ENCODE measurements around the gene DLGAP4.

Gene DLGAP4

DNA sequence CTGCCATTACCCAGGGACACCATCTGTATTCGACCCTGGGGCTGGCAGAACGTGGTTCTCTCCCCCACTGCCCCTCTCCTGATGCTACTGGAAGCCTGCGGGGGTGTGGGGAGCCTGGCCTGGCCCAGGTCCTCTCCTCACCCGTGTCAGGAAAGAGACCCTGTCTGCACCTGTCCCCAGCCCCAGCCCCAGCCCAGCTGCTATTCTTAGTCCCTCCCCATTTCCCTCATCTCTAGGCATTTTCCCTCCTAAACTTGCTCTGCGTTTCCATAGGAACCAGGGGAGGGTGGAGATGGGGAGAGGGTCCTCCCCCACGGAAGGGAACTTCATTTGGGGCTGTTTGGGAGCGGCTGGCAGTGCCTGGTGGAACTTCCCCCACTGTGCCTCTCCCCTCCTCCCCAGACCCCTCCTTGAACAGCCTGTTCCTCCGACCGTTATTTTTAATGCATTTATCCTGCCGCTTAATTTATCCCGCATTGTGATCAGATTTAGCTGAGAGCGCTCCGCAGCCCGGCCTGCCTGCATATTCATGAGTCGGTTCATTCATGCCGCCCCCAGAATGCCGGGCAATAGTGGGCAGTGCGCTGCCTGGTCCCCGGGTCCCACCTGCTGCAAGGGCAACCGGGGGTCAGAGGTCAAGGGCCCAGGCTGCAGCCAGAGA is 31.8 kb upstream of the DLGAP4 start:
- no peak for DNase-seq

DNA sequence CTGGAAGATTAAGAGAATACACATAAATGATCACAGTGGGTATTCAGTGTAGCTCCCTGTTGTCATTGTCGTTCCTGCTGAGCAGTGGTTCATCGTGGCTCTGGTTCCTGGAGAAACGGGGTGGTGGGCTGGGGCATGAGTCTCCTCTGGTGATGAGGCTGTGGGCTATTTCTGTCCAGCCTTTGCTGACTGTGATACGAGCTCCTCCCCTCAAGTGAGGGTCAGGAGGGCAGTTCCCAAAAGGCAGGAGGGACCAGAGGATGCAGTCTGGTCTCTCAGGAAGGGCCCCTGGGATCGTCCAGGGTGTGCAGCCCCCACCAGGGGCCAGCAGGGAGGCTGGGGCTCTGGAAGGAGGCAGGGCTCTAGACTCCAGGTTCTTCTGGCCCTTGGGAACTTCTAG is 31.1 kb upstream of the DLGAP4 start:
- DNase-seq: no peak

DNA sequence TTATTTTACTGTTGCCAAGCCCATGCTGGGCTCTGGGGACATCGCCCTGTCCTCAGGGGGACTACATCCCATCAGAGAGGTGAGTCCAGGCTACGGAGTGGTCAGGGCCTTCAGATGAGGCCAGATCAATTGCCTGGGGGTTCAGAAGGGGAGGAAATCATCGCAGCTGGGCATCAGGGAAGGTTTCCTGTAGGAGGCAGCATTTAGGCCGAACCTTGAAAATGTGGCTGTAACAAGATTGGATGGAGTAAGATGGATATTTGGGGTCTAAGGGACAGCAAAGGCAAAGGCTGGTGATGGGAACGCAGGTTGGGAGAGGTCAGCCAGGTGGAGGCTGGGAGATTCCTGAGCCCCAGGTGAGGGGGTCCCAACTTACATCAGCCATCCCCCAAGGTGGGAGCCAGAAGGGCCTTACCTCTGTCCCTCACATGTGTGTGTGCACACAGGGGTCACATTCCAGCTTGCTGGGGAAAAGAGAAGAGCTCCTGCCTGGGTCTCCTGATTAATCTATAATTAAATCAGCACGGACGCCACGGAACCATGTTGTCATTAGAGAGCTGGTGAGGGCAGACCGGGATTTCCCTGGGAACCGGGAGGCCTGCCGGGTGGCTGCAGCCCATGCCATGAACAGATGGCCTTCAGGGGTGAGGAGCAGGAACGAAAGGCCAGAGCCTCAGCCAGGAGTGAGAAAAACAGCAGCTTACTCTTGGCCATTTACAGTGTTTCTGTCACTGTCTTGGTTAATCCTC is 30.5 kb upstream of the DLGAP4 start:
- DNase-seq: no peak

DNA sequence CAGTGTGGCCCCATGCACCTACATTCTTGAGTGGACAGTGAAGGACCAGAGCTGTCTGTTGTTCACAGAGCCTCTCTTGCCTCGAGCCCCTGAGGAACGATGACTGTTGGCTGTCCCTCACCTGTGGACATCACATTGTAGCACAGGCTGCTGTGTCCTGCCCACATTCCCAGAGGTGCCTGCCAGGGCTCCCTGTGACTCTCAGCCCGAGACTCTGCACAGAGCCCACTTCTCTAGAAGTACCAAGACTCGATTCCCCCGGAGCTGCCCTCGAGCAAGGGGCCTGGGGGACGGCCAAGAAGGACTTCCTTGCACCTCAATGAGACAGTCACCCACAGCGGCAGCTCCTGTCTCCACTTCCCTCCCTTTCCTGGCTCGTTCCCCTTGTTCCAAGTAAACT is 28.6 kb upstream of the DLGAP4 start:
- DNase-seq: no peak

DNA sequence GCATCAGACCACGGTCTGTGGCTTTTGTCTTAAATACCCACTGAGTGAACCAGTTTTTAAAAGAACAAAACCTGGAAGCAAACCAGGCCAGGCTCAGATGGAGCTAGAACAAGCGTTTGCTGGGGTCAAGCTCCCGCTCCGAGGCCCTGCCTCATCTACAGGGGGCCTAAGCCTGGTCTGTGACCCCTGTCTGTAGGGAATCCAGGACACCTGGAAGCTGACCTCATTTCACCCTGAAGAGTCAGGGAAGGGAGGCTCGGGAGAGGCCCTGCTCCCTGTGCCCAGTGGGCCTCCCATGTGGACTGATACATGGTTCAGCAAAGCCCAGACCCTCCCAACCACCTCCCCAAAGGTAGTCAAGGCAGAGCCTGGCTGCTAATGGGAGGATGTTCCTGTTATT is 26.8 kb upstream of the DLGAP4 start:
- DNase-seq: no peak

DNA sequence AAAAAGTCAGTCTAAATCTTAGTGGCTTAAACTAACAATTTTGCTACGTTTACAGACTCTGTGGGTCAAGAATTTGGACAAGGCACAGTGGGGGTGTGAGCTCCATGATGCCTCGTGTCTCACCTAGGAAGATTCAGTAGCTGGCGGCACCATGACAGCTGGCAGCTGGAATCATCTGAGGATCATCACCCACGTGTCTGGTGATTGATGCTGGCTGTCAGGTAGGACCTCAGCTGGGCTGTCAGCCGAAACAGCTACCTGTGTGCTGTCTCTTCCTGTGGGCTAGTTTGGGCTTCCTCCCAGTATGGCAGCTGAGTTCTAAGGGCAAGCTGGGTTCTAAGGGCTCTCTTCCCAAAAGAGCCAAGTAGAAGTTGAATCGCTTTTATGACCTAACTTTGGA is 26.4 kb upstream of the DLGAP4 start:
- DNase-seq: no peak

DNA sequence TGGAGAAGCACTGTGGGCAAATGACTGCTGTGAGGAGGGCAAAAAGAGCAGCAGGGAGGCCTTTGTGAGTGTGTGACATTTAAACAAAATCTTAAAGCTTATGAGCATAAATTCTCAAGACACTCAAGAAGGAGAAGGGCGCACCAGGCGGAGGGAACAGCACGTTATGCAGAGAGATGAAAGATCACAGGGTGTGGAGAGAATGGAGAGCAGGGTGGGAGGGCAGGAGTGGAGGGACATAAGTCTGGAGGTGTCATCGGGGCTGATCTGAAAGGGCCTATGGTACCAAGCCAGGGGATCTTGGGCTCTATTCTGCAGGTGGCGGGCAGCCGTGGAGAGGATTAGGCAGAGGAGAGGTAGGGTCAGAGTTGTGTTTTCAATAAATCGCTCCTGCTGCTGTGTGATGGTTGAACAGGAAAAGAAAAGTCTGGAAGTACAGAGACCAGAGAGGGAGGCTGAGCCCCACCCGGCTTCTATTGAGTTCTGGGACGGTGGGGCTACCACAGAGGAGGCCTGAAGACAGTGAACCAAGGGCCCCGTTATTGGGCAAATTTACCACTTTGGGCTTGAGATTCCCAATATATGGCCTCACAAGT is 24.3 kb upstream of the DLGAP4 start:
- DNase-seq: no peak

DNA sequence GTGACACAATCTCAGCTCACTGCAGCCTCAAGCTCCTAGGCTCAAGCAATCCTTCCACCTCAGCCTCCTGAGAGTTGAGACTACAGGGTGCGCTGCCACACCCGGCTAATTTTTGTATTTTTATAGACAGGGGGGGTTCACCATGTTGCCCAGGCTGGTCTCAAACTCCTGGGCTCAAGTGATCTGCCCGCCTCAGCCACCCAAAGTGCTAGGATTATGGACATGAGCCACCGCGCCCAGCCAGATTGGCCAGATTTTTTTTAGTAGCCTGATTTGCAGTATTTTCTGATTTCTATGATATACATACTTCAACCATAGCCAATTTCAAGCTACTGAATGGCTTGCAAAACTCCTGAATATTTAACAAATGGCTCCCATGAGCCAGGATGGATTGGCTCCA is 21.4 kb upstream of the DLGAP4 start:
- no peak for DNase-seq

DNA sequence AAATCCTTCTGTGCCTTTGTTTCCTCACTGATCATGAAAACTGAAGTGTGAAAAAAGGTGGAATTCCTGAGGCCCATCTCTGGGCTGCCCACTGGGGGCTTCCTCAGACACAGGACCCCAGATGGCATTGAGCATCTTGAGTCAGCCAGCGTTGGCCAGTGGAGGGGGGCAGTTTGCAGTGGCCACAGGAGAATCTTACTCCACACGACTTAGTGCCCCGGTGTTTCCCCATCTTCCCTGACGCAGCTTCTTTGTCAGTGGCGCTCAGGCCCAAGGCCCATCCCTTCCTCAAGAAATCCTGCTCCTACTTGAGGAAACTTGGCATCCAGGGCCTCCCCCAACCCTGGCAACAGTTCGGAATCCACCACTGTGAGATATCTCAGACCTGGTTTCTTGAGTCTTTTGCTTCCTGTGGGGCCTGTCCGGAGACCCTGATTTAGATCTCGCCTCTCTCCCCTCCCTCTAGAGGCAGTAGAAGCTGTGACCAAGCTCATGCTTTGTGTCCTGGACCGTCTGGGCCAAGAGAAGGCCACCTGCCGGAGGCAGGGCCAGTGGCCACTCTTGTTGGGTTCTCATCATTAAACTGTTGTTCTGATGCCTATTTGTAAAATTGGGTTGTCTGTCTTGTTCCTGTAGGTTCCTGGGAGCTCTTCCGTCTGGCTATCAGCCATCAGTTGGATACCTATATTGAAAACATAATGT is 20.2 kb upstream of the DLGAP4 start:
- no peak for DNase-seq

DNA sequence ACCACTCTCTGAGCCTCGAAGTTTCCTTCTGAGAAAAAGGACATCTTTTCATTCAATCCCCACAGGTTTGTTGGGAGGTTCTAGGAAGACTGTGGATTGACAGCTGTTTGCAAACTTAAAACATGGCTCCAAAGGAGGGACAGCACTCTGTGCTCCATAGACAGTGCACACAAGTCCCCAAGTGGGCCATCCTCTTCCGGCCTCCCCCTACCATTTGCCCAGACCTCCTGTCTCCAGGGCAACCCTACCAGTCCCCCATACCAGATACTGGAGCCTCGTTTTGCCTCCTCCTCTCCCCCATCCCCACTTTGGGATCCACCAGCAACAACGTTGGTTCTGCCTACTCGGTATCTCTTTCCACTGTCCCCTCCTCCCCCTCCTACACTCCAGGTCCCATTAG is 8.5 kb upstream of the DLGAP4 start:
- no peak for DNase-seq

DNA sequence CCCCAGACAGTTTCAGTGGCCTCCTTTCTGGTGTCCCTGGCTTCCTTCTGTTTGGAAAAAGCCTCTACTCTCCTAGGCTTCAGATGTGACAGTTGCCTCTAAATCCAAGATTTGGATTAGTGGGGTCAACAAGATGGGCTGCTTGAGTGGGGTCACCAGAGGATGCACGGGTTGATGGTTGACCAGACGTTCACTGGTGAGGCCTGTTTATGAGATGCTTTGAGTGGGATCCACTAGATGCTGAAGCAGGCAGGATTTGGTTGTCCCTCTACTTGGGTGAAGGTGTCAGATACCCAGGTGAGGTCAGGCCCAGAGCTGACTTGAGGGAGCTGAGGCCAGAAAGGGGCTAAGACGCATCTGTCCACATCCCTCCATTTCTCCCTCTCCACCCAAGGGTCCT is 8.1 kb upstream of the DLGAP4 start:
- no peak for DNase-seq

DNA sequence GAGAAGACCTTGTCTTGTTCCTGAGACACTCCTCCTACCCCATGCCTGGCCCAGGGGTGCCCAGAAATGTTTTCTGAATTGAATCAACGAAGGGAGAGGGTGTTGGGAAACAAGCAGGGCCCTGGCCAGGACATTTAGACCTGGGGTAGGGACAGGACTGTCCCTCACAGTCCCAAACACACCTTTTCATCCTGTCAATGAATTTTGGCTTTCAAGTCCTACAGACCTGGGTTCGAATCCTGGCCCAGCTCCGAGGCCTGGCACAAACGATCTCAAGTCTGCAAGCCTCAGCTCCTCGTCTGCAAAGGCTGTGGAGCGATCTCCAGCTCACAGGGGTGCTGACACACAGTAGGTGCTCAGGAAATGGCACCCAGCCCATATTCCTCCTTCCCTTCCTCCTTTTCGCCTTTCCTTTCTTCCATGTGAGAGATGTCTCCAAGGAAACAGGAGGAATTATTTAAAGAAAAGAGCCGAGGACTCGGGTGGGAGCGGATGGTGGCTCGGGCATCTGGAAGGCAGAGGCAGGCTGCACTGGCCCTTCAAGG is 7.3 kb upstream of the DLGAP4 start:
- no peak for DNase-seq

DNA sequence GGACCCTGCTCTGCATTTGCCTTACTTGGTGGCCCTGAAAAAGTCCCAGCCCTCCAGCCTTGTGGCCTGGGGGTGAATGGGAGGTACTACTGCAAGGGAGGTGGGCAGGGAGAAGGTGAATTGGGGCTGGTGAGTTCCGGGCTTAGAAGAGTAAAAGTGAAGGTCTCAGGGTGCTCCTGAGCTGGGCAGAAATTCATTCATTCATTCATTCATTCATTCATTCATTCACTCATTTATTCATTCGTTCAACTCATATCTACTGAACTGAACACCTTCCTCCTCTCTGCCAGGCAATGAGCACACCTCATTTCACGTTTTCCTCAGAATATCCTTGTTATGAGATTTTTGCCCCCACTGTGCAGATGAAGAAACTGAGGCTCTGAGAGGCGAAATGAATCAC is 6.7 kb upstream of the DLGAP4 start:
- DNase-seq: no peak

DNA sequence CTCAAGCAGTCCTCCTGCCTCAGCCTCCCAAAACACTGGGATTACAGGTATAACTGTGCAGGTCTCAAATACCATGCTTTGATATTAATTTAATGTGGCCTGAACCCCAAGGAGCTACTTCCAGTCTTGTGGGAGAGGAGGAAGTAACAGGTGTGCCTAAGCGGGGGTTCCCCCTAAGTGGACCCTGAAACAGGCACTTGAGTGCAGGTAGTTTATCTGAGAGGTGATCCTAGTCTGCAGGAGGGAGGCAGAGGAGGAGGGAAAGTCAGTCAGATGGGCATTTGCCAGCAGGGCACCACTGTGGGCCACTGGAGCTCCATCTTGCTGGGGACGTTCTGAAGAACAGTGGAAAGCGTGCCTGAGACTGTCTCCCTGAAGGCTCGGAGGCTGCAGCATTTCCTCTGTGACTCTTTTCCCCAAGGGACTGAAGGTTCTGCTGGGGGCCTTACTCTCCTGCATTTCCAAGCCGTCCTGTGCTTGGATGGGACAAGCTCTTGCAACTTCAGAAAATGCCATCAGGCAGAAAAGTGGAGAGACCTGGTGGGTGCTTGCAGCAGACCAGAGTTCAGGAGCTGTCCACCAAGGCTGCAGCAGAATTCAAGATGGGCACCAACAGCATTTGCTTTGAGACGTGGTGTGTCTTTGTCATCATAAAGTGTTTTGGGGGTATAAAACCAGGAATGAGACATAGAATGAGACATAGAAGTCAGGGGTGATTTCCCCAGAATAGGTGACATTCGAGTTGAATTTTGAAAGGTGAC is 4.6 kb upstream of the DLGAP4 start:
- DNase-seq: no peak

DNA sequence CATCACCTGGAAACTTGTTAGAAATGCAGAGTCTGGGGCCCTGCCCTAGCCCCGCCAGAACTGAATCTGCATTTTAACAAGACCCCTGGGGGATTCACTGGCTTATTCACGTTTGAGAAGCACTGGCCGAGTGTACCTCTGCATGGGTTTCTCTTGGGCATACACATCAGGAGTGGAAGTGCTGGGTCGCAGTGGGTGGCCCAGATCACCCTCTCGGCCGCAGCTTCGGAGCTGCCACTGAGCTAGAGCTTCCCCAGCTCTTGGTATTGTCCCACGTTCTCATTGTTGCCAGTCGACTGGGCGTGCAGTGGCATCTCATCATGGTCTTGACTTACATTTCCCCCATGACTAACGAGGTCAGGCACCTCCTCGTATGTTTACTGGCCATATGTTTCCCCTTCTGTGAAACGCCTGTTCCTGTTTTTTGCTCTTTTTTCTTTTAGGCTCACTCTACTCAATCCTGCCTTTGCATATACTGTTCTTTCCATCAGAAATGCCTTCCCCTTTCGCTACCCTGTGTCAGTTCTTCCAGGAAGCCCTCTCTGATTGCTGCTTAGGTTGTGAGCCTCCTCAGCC is 3.0 kb upstream of the DLGAP4 start:
- peak; percentile 35 to 69 (median 54) for DNase-seq

DNA sequence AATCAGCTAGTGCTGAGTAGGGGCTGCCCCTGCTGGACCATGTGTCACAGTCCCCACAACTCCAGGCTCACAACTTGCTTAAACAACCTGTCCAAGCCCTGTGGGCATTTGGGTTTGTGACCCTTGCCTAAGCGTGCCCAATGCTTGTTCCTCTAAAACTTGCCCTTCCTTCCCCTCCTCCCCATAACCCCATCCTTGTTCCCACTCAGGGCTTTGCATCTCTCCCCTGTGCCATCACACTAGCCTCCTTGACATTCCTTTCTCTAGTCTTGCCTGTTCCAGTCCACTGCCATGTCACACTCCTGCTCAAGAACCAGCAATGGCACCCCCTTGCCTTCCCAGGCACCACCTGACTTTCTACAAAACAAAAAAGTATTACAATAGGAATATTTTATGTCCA is 2.3 kb upstream of the DLGAP4 start:
- DNase-seq: no peak

DNA sequence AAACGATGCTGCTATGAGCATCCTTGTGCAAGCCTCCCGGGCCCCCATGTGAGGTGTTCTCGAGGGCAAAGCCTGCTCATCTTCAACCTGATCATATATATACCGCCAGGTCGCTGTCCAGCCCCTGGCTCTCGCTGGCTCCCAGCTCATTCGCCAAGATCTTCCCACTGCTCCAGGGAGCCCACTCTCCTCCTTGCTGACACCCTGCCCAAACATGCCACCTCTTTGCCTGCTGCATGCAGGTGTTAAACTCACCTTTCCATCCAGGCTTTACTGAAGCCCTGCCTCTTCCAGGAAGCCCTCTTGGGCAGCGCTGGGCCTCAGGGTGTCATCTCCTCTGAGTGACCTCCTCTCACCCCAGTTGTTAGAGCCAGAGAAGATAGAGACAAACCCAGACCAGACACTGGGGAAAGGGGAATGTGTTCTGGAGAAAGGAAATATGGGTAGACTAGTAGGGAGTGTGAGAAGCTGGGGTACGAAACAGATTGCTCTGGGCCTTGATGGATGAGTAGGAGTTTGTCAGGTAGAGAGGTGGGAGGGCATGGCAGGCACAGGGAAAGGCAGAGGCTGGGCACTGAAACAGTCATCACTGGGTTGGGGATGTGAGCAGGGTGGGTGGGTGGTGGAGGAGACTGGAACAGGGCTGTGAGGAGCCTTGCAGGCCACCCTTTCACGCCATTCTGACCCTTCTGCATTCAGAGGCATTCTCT is 1.2 kb upstream of the DLGAP4 start:
- DNase-seq: no peak

DNA sequence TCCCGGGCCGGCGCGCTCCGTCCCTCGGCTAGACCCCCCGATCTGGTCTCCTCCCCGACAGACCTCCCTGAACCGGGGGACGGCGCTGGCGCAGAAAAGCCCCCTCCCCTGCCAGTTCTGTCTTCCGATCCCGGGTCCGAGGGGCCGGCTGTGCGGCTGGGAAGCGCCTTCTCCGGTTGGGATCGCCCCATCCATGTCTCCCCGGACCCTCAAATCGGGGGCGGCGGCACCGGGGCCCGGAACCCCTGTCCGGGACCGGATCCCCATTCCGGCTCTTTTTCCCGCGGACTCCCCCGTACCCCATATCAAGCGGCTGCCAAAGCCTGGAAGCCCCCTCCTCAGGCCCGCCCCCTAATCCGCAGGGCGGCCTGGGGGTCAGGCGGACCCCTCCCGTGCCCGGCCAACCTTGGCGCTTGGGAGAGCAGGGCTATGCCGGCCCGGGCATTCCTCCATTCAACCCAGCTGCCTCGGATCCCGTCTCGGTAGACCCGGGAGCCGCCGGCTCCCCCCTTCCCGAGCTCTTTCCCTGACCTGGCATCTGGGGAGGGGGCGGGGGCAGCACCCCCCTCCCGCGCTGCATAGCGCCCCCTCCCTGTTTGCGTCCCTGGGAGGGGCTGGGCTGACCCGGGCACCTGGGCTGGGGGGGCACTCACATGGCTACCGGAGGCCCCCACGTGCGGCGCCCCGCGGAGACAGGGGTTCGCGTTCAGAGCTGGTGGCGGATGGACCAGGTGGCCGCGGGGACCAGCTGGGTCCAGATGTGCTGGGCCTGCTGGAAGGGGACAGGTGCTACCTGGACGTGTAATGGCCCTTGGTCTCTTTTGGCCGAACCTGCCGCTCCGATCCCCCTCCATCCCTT is 643 bp downstream of the DLGAP4 start:
- DNase-seq: no peak

DNA sequence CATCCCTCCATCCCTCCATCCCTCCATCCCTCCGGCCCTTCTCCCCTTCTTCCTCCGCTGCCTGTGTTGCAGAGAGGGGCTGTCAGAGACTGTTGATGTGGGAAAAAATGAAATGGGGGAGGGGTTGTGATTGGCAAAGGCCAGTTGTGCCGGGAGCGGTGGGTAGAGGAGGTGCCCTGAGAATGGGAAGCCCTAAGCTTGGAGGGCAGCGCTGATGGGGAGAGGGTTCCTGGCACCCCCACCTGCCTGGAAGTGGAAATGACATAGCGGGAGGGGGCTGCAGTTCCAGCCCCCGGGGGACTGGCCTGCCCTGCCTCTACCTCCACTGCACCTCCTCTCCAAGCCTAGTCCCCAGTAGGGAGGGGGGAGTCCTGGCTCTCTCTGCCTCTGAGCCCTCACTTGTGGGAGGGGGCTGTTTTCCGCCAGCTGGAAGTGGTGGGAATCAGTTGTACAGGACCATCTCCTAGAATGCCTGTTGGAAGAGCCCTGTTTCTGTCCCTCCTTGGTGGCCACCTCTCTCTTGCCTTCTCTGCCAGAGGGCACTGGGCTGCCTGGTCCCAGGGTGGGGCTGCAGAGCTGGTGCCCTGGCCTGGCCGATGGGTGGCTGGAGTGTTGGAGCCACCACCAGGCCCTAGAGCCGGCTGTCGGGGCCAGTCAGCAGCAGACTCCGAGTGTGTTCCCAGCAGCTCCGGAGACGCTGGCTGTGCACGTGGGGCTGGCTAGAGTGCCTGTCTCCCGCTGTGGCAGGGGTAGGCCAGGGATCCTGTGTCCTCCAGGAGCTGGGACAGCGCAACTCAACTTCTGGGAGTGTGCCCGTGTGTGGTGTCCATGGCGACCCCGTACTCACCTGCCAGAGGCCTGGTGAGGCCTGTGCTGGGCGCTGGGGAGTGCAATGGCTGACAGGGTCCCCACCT is 1.5 kb downstream of the DLGAP4 start:
- DNase-seq: no peak
